ENCODE data around the gene WDR73. TPM values are rescaled to one million over a fixed set of nuclear protein-coding genes. Genes with fewer than 3 reads are reported as not detected.

Gene WDR73
- polyA plus RNA-seq, 1 of the 3 experiments (the other 2 are of a cell fraction), result 32.9 TPM

DNA sequence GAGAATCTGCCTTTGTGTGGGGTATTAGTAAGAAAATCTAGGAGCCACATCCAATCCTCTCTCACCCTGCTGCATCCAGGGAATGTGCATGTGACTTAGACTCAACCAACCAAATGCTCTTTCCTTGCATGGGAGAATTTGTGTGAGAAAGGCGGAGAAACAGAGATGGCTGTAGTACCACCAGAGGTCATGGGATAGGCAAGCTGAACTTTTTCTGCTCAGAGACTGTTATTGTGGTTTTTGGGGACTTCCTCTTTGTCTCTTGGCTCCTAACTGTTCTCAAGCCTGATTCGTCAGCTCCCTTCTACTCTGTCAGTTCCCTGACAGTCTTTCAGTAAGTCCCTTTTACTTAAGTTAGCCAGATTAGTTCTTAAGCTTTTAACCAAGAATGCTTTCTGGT lies 55.8 kb downstream of the WDR73 start:
- CTCF ChIA-PET, result interaction anchor here (0.6 to 5.0 kb wide), 30 partner anchors 9 to 698 kb away, joined by 3 to 51 read pairs (median 6); partner anchors contain the start of gene WDR73
- Histone ChIP-seq H3K27me3 (ENCODE audit: insufficient read depth) (no peaks in the 10 kb centered on the region), H3K4me2 (no peak overlapping the region), H3F3A (replicated peaks; ENCODE audit: insufficient read depth) (peaks cover 5% of the 10 kb centered on the region), H4K20me1 (ENCODE audit: insufficient read depth) (no peaks in the 10 kb centered on the region), H3K27ac (ENCODE audit: low read depth in 2 of 2, low read length in 1 of 2) (no peak overlapping the region), H3K9ac (no peak overlapping the region), H2AFZ (ENCODE audit: low read depth) (no peak overlapping the region), H3K4me1 (ENCODE audit: control insufficient read depth in 1 of 2, insufficient read depth in 2 of 2, low read depth in 1 of 2, low read length in 1 of 2) (peaks cover 0 to 3% of the 10 kb centered on the region in 2 experiments; a peak in 1 of 4 replicates), H3K4me3 (ENCODE audit: low read depth in 2 of 2, low read length in 1 of 2) (no peak overlapping the region), H3K9me3 (no peaks in the 10 kb centered on the region), H3K79me2 (ENCODE audit: insufficient read depth) (peaks cover 23% of the 10 kb centered on the region), H3K9me2 (no peaks in the 10 kb centered on the region), H3K36me3 (replicated peaks in 1 of 2; ENCODE audit: control insufficient read depth in 1 of 2, insufficient read depth in 2 of 2, low read length in 1 of 2) (peaks cover 0 to 4% of the 10 kb centered on the region in 2 experiments)
- no peak for DNase-seq
- TF ChIP-seq, protein P1, sequence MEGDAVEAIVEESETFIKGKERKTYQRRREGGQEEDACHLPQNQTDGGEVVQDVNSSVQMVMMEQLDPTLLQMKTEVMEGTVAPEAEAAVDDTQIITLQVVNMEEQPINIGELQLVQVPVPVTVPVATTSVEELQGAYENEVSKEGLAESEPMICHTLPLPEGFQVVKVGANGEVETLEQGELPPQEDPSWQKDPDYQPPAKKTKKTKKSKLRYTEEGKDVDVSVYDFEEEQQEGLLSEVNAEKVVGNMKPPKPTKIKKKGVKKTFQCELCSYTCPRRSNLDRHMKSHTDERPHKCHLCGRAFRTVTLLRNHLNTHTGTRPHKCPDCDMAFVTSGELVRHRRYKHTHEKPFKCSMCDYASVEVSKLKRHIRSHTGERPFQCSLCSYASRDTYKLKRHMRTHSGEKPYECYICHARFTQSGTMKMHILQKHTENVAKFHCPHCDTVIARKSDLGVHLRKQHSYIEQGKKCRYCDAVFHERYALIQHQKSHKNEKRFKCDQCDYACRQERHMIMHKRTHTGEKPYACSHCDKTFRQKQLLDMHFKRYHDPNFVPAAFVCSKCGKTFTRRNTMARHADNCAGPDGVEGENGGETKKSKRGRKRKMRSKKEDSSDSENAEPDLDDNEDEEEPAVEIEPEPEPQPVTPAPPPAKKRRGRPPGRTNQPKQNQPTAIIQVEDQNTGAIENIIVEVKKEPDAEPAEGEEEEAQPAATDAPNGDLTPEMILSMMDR (IDR thresholded peaks at IDR 0.05), result no peak
- TF ChIP-seq SIN3A (IDR thresholded peaks at IDR 0.05; ENCODE audit: borderline replicate concordance, low read depth, low read length), result no peak
- no peak for TF ChIP-seq MEF2A (IDR thresholded peaks at IDR 0.05; ENCODE audit: borderline replicate concordance, low read depth)
- no peak for TF ChIP-seq GATA2 (CRISPR knock-in tag; IDR thresholded peaks at IDR 0.05)
- TF ChIP-seq, protein P2, sequence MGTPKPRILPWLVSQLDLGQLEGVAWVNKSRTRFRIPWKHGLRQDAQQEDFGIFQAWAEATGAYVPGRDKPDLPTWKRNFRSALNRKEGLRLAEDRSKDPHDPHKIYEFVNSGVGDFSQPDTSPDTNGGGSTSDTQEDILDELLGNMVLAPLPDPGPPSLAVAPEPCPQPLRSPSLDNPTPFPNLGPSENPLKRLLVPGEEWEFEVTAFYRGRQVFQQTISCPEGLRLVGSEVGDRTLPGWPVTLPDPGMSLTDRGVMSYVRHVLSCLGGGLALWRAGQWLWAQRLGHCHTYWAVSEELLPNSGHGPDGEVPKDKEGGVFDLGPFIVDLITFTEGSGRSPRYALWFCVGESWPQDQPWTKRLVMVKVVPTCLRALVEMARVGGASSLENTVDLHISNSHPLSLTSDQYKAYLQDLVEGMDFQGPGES (IDR thresholded peaks at IDR 0.05; ENCODE audit: low read depth, low read length), result no peak
- no peak for TF ChIP-seq POLR2AphosphoS5 (IDR thresholded peaks at IDR 0.05; ENCODE audit: low read depth, low read length)
- TF ChIP-seq CHD2 (IDR thresholded peaks at IDR 0.05; ENCODE audit: low read length, partially characterized antibody), result no peak
- no peak for TF ChIP-seq YY1 (IDR thresholded peaks at IDR 0.05; ENCODE audit: low read depth)
- TF ChIP-seq NRF1 (IDR thresholded peaks at IDR 0.05; ENCODE audit: low read depth, low read length), result no peak
- TF ChIP-seq FOSL2 (IDR thresholded peaks at IDR 0.05; ENCODE audit: borderline replicate concordance, low read depth), result no peak
- TF ChIP-seq, protein P3, sequence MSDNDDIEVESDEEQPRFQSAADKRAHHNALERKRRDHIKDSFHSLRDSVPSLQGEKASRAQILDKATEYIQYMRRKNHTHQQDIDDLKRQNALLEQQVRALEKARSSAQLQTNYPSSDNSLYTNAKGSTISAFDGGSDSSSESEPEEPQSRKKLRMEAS (IDR thresholded peaks at IDR 0.05; ENCODE audit: low read depth), result no peak
- TF ChIP-seq TAF1 (IDR thresholded peaks at IDR 0.05; ENCODE audit: borderline replicate concordance, low read depth, low read length), result no peak
- TF ChIP-seq FOXJ3 (CRISPR knock-in tag; IDR thresholded peaks at IDR 0.05), result no peak
- WGBS (ENCODE audit: low lambda C conversion rate), result 64% methylated on average over 2 of the region's 2 CpGs
- POLR2A ChIA-PET, result interaction anchor here (0.6 to 0.9 kb wide), 2 partner anchors 10 to 56 kb away, joined by 3 read pairs; partner anchors contain the start of gene WDR73

DNA sequence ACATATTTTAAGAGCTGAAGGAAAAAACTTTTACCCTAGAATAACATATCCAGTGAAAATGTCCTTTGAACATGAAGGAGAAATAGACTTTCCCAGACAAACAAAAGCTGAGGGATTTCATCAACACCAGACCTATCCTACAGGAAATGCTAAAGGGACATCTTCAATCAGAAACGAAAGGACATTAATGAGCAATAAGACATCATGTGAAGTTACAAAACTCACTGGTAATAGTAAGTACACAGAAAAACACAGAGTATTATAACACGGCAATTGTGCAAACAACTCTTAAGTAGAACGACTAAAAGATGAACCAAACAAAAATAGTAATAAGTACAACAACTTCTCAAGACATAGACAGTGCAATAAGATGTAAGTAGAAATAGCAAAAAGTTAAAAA lies 56.8 kb downstream of the WDR73 start:
- CTCF ChIA-PET, result interaction anchor here (1.1 to 5.0 kb wide), 4 partner anchors 8 to 56 kb away, joined by 3 to 51 read pairs (median 11); partner anchors contain the start of gene WDR73
- no peaks in the 10 kb centered on the region for H3K9me2 ChIP-seq

More for the DNA sequence above, 56.8 kb downstream of the WDR73 start:
- H3F3A ChIP-seq (replicated peaks; ENCODE audit: insufficient read depth), result peaks cover 5% of the 10 kb centered on the region
- no peak overlapping the region for H3K27ac ChIP-seq (ENCODE audit: low read depth in 2 of 2, low read length in 1 of 2)
- DNase-seq, result no peak
- no peaks in the 10 kb centered on the region for H4K20me1 ChIP-seq (ENCODE audit: insufficient read depth)
- WGBS (ENCODE audit: low lambda C conversion rate), result 71% methylated on average over 3 of the region's 3 CpGs
- no peak overlapping the region for H3K4me2 ChIP-seq
- H3K79me2 ChIP-seq (ENCODE audit: insufficient read depth), result peaks cover 14% of the 10 kb centered on the region
- H3K36me3 ChIP-seq (replicated peaks in 1 of 2; ENCODE audit: control insufficient read depth in 1 of 2, insufficient read depth in 2 of 2, low read length in 1 of 2), result no peaks in the 10 kb centered on the region
- H3K9ac ChIP-seq, result no peak overlapping the region
- no peak overlapping the region for H2AFZ ChIP-seq (ENCODE audit: low read depth)
- TF ChIP-seq, protein P3 (IDR thresholded peaks at IDR 0.05; ENCODE audit: low read depth), result no peak
- TF ChIP-seq, protein P4, sequence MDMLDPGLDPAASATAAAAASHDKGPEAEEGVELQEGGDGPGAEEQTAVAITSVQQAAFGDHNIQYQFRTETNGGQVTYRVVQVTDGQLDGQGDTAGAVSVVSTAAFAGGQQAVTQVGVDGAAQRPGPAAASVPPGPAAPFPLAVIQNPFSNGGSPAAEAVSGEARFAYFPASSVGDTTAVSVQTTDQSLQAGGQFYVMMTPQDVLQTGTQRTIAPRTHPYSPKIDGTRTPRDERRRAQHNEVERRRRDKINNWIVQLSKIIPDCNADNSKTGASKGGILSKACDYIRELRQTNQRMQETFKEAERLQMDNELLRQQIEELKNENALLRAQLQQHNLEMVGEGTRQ (IDR thresholded peaks at IDR 0.05; ENCODE audit: borderline replicate concordance, low read depth, low read length), result no peak
- POLR2A ChIA-PET, result no interaction called here
- H3K4me3 ChIP-seq (ENCODE audit: low read depth in 2 of 2, low read length in 1 of 2), result no peak overlapping the region
- H3K27me3 ChIP-seq (ENCODE audit: insufficient read depth), result no peaks in the 10 kb centered on the region
- H3K9me3 ChIP-seq, result no peaks in the 10 kb centered on the region
- peaks cover 0 to 3% of the 10 kb centered on the region in 2 experiments; a peak in 1 of 4 replicates for H3K4me1 ChIP-seq (ENCODE audit: control insufficient read depth in 1 of 2, insufficient read depth in 2 of 2, low read depth in 1 of 2, low read length in 1 of 2)

Data from SK-N-SH (cell line).